GM19035 (cell line): Measurements from ENCODE around the gene ZNF584.
"Not testable (repeated sequence)": the region's sequence is repeated elsewhere in the genome, so short reads cannot be mapped to it uniquely, and the experiment has no call there.

Experiments
- ATAC-seq: cut with Tn5 transposase; IDR thresholded peaks from one replicate; pipeline ENCODE4 v1.9.1; 2021; ENCODE audit not compliant: unreplicated experiment

ZNF584 gene

DNA sequence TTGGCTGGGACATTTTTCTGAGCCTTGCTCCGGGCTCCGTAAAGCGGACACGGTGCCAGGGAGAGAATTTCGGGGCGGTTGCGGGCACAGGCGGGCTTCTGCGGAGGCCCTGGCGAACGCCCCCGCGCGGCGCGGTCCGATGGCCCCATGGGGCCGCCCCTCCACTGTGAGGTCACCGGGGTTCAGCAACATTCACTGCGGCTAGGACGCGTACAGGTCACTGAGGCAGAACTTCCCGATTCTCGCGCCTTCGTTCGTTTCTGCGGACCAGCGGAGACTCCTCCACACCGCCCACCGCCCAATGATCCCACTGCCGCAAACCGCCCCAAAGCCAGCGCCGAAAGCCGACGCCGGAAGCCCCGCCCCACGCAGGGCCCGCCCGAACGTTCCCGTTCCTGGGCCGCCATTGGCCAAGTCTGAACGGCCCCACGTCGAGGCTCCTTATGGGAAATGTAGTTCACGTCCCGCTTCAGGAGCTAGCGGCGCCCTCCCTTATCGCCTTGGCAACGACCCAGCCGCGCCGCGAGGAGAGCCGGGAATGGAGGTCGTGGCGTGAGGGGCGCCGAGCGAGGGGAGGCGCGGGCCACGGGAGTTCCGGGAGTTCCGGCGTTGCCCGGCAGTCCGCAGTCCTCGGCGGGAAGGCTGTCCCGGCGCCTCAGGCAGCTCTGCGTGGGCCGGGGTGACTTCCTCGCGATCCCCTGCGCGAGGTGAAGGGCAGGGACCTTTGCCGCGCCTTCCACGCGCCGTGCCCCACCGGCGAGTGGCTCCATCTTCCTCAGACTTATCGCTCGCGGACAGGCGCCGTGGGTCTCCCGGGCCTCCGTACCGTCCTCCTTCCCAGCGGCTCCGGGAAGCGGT lies at the start of gene ZNF584:
ZNF584 (plus strand) TSS at position 498 of the 858 bp plus-strand sequence. CDS start 499 bp downstream, outside the sequence.
- ATAC-seq: peak; percentile 92

DNA sequence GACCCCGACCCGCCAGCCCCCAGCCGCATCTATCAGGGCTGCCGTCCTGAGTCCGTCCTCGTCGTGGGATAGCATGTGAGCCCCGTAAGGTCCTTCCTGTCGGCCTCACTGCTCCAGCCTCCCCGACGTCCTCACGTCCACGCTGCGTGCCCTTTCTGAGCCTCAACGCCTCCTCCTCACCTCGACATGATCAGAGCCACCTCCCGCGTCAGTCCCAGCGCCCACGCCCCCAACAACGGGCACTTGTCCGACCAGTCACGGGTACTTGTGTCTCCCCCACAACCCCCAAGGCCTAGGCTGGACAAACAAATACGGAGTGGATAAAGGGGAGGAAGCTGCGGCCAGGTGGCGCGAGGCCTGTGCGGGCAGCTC lies 46.6 kb upstream of the ZNF584 start:
- no peak for ATAC-seq

DNA sequence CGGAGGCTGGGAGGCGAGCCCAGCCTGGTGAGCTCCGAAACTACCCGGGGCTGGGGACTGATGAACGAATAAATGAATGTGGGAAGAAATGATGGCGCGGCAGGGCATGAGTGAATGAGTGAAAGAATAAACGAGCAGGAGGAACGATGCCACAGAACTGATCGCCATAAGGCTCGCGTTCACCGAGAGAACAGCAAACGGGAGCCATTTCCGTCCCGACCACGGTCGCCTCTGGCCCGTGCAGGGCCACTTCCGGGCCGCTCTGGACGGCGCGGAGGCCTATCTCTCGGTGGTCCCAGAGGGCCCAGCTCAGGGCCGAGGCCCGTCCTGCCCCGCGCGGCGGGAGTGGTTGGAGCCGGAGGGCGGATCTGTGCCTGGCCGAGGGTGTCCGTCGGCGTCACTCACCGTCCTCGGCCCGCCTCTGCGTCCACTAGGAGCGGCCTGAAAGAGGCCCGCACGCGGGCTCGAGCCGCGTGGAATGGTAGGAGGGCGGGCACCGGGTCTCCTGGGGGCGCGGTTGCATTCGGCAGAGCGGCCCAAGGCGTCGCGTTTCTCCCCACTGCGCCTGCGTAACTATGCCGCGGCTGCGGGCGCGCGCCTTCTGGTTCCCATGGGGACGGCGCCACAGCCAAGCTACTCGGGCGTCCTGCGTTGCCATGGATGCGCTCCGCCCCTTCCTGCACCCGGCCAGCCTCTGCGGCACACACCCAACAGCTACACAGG lies 46.0 kb upstream of the ZNF584 start, which contains the start of gene ZNF497:
ZNF497 (minus strand) TSS at position 480 of the 723 bp plus-strand sequence. CDS start 5,116 bp downstream, outside the sequence.
- peak; percentile 85 for ATAC-seq

DNA sequence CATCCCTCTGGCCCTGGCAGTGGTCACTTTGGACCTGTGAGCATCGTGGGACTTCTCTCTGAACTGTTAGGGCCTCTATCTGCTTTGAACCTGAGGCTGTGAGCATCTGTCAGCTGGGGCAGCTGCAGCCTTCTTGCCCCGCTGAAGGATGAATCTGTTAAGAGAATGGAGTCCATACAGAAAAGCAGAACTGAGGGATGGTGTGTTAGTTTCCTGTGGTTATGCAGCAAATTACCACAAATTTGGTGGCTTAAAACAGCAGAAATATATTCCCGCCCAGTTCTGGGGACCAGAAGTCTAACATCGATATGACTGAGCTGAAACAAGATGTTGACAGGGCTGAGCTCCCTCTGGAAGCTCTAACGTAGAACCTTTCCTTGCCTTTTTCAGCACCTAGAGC lies 44.3 kb upstream of the ZNF584 start:
- ATAC-seq: no peak

DNA sequence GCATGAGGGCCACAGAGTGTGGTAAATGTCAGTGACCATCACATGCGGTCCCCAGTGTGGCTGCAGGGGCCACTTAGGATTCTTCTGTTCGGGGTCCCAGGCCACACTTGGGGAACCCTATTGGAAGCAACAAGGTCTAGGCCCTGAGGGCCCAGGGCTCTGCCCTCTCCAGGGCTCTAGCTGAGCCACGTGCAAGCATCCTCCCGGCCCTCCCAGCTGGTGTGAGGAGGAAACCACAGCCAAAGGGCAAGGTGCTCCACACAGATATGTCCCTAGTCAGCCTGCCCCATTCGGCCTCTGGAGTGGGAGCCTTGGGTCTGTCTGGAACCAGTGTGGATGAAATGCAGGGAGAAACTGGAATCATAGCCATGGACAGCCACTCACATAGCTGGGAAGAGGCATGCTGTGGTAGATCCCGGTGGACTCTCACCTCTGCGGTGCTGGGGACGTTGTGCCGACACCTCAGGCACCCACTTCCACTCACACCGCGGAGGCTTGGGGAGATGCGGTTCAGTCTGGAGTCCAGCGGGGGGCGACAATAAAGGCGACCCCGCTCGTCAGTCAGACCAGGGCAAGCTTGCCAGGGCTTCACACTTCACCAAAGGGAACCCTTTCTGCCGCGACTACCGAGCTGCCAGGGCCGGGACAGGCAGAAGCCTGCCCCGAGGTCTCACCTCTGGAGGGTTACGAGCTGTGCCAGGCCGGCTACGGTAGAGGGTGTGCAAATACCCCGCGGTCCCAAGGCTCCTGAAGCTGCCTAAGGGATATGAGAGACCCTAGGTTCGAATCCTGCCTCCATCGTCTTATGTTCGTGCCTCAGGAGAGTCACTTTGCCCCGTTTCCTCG lies 41.6 kb upstream of the ZNF584 start:
- no peak for ATAC-seq

- ATAC-seq: no peak
These were observed 40.6 kb upstream of the ZNF584 start for GRCh38 chr19:58367698-58368454.

GRCh38 chr19:58368561-58369360 lies 39.7 kb upstream of the ZNF584 start:
- ATAC-seq: no peak

DNA sequence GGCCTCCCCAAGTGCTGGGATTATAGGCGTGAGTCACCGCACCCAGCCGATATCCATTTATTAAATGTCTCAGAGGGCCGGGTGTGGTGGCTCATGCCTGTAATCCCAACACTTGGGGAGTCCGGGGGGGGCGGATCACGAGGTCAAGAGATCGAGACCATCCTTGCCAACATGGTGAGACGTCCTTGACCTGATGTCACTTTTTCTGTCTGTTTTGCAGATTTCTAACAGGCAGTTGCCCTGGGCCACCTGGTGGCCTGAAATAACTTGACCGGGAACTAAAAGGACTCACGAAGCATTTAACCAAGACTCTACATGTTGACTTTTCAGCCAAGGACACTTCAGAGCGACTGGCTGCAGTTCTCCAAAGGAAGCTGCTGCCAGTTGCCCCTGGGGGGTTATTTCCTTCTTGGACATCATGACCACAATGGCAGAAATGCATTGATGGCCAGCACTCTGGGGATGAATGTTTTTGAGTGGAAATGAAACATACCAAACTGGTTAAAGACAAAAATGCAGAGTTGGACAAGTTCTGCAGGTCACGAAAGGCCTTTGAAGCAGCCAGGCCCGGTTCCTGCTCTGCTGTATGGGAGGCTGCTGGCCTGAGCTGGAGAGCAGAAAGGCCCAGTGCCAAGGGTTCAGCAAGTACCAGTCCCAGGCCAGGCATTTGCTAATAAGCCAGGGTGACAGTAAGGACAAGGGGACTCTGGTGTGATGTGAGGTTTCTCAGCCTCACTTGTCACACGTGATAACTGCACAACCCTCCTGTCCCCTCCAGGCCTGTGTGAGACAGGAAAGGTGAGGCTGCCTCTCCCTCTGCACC lies 35.9 kb upstream of the ZNF584 start:
- ATAC-seq: no peak

DNA sequence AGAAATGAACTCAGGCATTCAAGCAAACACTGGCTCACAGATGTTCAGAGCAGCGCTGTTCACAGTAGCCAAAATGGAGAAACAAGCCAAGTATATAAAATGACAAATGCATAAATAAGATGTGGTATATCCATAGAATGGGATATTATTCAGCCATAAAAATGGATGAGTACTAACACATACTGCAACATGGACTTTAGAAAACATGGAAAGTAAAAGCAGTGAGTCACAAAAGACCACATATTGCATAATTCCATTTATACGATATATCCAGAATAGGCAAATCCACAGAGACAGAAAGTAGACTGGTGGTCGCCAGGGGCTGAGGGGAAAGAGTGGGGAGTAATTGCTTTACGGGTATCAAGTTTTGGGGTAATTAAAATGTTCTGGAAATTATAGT lies 34.2 kb upstream of the ZNF584 start:
- ATAC-seq: no peak

DNA sequence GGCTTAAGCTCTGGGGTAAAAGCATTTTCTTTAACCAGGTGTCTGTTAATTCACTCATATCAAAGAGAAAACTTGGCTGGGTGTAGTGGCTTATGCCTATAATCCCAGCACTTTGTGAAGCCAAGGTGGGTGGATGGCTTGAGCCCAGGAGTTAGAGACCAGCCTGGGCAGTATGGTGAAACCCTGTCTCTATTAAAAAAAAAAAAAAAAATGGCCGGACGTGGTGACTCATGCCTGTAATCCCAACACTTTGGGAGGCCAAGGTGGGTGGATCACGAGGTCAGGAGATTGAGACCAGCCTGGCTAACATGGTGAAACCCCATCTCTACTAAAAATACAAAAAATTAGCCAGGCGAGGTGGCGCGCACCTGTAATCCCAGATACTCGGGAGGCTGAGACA lies 31.7 kb upstream of the ZNF584 start:
- not testable (repeated sequence) for ATAC-seq

DNA sequence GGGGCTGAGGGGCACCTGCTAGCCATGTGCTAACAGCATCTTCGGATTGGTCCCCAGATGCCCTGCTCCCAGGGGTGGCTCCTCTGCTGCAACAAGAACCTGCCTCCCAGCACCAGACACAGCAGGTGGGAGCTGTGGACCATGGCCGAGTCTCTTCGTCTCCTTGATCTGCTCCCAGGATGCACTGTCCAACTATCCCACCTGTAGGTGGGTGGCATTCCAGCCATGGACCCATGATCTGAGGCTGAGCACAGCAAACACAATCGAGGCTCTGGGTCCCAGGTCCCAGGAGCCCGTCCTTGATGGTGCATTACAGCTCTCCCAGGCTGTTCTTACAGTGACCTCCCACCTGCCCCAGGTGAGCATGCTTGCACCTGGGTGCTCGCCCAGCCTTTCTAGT lies 29.2 kb upstream of the ZNF584 start:
- no peak for ATAC-seq

DNA sequence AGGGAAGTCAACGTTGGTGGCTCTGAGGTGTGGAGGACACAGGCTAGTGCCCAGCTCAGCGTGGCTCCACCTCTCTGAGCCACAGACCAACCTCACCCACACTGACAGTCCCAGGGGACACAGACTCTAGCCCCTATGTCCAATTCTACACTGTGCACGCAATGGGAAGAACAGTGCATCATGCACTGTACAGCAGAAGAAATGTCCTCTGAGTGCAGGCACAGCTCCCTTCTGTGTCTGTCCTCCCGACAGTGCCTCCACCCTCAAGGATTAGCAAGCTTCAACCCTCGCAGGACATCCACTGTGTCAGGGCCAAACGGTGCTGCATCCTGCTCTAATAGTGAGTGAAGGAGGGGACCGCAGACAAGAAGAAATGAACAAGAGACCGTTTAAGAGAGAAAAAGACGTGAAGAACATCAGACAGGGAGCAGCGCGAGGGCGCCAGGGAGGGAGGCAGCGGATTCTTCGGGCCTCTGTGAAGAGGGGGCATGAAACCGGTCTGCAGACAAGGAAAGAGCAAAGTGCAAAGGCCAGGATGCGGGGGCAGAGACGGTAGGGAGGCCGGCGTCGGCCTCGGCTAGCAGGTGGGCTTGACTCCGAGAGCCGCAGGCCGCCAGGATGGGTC lies 28.3 kb upstream of the ZNF584 start:
- ATAC-seq: peak; percentile 2

DNA sequence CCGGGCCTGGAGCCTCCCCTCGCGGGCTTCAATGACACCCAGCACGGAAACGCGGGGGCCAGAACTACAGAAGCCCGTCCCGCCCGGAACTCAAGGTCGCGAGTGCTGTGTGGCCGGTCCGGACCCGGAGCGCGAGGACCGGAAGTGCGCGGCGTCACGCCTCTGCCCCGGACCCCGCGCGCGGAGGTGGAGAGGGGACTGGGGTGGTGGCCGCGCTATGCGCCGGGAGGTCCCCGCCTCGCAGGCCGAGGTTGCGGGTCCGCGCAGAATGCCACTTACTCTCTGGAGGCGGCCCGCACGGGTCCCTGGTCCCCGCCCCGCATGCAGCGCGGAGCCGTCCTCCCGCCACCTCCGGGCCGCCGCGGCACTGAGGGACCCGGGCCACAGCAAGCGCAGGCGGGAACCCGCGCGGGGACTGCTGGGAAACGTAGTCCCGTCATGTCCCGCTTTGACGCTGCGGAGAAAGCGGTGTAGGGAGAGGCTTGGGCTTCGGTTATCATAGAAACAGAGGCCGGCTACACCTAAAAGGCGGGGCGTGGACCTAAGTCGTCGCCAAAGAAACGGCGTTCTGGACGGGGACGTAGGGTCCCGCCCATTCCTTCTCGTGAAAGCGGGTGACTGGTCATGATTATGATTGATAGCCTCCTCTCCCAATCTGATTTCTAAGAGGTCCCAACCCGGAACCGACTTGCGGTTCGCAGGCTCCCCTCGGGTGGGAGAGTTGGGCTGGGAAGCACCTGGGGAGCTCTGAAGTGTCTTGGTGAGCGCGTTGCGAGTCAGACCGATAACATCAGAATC lies 27.6 kb upstream of the ZNF584 start, which contains the start of gene ZNF837:
ZNF837 (minus strand) TSS at position 369 of the 798 bp plus-strand sequence. CDS start 11,698 bp downstream, outside the sequence.
- peak; percentile 87 for ATAC-seq

DNA sequence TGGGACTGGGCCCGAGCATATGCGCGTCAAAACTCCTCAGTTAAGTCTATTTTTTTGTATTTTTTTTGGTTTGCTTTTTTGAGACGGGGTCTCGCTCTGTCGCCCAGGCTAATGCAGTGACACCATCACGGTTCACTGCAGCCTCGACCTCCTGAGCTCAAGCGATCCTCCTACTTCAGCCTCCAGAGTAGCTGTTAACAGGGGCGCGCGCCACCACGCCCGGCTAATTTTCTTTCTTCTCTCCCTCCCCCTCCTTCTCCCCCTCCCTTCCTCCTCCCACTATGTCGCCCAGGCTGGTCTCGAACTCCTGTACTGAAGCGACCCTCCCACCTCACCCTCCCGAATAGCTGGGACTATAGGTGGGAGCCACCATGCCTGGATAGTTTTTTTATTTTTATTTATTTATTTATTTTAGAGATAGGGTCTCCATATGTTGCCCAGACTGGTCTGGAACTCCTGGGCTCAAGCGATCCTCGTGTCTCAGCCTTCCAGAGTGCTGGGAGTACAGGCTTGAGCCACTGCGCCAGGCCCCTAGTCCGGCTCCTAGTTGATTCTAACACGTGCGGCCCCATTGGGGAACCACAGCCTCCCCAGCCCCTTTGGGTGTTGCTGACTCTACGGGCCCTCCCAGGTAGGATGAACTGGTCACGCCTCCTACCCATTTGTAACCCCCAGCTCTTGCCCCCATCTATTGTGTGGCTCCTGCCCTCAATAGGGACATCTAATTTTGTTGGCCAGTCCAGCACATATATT lies 26.8 kb upstream of the ZNF584 start:
- no peak for ATAC-seq

DNA sequence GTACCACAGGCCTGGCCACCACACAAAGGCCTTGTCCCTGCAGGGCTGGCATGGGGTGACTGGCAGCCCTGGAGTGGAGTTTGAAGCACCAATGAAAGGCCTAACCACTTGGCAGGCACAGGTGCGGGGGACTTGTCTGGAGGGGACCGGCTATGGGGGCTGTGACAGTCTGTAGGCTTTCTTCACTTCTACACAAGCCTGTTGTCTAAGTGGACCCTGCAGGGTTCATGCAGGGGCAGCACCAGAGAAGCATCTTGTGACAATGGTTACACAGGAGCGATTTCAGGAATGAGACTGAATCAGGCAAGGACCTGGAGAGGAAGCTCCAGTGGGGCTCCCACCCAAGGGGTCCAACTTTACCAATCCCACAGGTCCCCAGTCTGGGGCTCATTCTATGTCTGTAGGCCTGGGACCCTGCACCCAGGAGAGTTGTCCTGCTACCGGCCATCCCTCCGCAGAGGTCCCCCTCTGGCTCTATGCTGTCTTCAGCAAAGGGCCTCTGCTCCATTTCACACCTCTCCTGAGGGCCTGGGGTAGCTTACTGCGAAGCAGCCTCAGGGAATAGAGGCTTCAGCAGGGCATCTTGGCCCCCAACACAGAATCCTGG lies 25.3 kb upstream of the ZNF584 start:
- ATAC-seq: no peak

DNA sequence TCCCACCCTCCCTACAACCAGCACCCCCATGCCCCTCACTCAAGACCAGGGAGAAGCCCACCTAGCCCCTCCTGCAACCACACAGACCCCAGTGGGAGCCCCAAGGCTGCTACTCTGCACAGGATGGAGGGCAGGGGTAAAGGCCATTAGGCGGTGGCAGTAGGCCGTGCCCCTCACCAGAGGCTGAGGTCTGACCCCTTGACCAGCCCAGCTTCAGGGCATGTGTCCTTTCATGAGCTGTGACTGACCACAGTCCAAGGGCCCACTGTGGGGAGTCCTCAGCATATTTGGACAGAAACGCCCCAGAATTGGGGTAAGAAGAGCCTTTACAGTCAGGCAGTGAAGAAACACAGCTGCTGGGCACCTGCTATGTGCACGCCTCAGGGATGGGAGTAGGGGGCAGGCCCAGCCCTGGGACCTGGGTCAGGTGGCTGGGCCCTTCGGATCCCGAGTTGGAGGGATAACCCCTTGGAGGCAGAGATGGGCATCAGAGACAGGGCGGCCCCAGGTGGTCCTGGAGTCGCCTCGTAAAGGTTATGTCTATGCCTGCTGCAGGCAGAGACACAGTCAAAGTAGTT lies 23.0 kb upstream of the ZNF584 start:
- ATAC-seq: no peak
